H1 (cell line): ENCODE data around the gene SCARF1. TPM values are rescaled to one million over a fixed set of nuclear protein-coding genes. Genes with fewer than 3 reads are reported as not detected.

Experiments
- CHD1 ChIP-seq: IDR thresholded peaks from 2 replicates; pipeline ENCODE4 v1.6.1; 2012; ENCODE audit warnings: low read depth, low read length, improper control_type of control experiment
- CREB1 ChIP-seq: IDR thresholded peaks from 2 replicates; pipeline ENCODE4 v1.6.1; 2012; ENCODE audit warnings: inconsistent platforms
- GTF2F1 ChIP-seq: IDR thresholded peaks from 2 replicates; pipeline ENCODE4 v1.6.1; 2012; ENCODE audit warnings: low read depth, low read length, improper control_type of control experiment, borderline replicate concordance
- JUN ChIP-seq: IDR thresholded peaks from 2 replicates; pipeline ENCODE4 v1.6.1; 2011; ENCODE audit warnings: low read depth, mild to moderate bottlenecking, improper control_type of control experiment, low read length
- SIN3A ChIP-seq, 2 experiments: IDR thresholded peaks in 1 of 2; conservative IDR thresholded peaks in 1 of 2; 2 replicates each; pipeline ENCODE4 v1.6.1; 2011 to 2012; ENCODE audit warnings: low read length in 2 of 2, improper control_type of control experiment in 1 of 2, low read depth in 1 of 2, mild to moderate bottlenecking in 1 of 2
- SP4 ChIP-seq: IDR thresholded peaks from 2 replicates; pipeline ENCODE4 v1.6.1; 2012; ENCODE audit warnings: low read length, inconsistent platforms
- polyA plus RNA-seq, 7 experiments: library from polyadenylated mRNA; depleted of rRNA in 3 of 7; stranded (reverse) in 5 of 7; unstranded in 2 of 7; fragments of >200 nt in 5 of 7; fragments of 200-250 nt in 2 of 7; gene quantifications; 1 replicate in 5 of 7; 2 replicates in 1 of 7; 4 replicates in 1 of 7; pipeline versions ENCODE4 v1.2.1 to v1.2.3, GENCODE V29; 2011 to 2013; ENCODE audit warnings: missing spikeins in 2 of 7, mixed read lengths in 2 of 7
- total RNA-seq: library from RNA; stranded (reverse); fragmentation: NEBNext Ultra II Directional; extraction: Animal tissue kit (Norgen Biotek cat#: 25700); gene quantifications from 2 replicates; pipeline ENCODE4 v1.2.1, GENCODE V29; 2021
- TF ChIP-seq, protein P1 (sequence below): fragments of 300-600 bp; sonication (generic); IDR thresholded peaks from 2 replicates; pipeline ENCODE4 v1.7.1; 2012; ENCODE audit warnings: low read length, moderate library complexity, mild to moderate bottlenecking, inconsistent platforms; ENCODE audit not compliant: insufficient replicate concordance

The SCARF1 gene
- total and polyA plus RNA-seq, 2 of the 8 experiments (the other 6 are each of a cell fraction or from before 2014, with no cell fraction given), result 1.1 to 1.6 TPM

DNA sequence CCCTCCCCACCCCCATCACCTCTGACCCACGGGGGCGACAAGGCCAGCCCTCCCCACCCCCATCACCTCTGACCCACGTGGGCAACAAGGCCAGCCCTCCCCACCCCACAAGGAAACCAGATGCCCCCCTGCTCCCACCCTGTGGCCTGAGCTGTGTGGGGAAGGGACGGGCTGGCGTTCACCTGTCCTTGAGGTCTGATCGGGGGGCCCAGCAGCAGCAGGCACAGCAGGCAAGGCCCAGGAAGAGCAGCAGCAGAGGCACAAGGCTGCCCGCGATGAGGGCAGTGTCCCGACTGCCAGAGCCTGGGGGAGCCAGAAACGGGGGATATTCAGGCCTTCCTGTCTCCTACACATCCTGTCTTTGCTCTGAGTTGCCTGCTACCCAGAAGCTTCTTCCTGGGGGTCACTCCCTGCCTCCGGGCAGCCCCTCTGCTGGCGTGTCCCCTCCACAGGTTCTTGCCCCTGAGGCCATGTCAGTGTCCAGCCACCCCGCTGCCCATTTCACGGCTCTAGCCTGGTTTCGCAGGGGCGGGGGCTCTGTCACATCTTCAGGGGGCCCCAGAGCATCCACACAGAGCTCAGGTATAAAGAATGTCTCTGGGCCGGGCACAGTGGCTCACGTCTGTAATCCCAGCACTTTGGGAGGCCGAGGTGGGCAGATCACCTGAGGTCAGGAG lies 6.8 kb downstream of the SCARF1 start (continued):
- TF ChIP-seq, protein P1, sequence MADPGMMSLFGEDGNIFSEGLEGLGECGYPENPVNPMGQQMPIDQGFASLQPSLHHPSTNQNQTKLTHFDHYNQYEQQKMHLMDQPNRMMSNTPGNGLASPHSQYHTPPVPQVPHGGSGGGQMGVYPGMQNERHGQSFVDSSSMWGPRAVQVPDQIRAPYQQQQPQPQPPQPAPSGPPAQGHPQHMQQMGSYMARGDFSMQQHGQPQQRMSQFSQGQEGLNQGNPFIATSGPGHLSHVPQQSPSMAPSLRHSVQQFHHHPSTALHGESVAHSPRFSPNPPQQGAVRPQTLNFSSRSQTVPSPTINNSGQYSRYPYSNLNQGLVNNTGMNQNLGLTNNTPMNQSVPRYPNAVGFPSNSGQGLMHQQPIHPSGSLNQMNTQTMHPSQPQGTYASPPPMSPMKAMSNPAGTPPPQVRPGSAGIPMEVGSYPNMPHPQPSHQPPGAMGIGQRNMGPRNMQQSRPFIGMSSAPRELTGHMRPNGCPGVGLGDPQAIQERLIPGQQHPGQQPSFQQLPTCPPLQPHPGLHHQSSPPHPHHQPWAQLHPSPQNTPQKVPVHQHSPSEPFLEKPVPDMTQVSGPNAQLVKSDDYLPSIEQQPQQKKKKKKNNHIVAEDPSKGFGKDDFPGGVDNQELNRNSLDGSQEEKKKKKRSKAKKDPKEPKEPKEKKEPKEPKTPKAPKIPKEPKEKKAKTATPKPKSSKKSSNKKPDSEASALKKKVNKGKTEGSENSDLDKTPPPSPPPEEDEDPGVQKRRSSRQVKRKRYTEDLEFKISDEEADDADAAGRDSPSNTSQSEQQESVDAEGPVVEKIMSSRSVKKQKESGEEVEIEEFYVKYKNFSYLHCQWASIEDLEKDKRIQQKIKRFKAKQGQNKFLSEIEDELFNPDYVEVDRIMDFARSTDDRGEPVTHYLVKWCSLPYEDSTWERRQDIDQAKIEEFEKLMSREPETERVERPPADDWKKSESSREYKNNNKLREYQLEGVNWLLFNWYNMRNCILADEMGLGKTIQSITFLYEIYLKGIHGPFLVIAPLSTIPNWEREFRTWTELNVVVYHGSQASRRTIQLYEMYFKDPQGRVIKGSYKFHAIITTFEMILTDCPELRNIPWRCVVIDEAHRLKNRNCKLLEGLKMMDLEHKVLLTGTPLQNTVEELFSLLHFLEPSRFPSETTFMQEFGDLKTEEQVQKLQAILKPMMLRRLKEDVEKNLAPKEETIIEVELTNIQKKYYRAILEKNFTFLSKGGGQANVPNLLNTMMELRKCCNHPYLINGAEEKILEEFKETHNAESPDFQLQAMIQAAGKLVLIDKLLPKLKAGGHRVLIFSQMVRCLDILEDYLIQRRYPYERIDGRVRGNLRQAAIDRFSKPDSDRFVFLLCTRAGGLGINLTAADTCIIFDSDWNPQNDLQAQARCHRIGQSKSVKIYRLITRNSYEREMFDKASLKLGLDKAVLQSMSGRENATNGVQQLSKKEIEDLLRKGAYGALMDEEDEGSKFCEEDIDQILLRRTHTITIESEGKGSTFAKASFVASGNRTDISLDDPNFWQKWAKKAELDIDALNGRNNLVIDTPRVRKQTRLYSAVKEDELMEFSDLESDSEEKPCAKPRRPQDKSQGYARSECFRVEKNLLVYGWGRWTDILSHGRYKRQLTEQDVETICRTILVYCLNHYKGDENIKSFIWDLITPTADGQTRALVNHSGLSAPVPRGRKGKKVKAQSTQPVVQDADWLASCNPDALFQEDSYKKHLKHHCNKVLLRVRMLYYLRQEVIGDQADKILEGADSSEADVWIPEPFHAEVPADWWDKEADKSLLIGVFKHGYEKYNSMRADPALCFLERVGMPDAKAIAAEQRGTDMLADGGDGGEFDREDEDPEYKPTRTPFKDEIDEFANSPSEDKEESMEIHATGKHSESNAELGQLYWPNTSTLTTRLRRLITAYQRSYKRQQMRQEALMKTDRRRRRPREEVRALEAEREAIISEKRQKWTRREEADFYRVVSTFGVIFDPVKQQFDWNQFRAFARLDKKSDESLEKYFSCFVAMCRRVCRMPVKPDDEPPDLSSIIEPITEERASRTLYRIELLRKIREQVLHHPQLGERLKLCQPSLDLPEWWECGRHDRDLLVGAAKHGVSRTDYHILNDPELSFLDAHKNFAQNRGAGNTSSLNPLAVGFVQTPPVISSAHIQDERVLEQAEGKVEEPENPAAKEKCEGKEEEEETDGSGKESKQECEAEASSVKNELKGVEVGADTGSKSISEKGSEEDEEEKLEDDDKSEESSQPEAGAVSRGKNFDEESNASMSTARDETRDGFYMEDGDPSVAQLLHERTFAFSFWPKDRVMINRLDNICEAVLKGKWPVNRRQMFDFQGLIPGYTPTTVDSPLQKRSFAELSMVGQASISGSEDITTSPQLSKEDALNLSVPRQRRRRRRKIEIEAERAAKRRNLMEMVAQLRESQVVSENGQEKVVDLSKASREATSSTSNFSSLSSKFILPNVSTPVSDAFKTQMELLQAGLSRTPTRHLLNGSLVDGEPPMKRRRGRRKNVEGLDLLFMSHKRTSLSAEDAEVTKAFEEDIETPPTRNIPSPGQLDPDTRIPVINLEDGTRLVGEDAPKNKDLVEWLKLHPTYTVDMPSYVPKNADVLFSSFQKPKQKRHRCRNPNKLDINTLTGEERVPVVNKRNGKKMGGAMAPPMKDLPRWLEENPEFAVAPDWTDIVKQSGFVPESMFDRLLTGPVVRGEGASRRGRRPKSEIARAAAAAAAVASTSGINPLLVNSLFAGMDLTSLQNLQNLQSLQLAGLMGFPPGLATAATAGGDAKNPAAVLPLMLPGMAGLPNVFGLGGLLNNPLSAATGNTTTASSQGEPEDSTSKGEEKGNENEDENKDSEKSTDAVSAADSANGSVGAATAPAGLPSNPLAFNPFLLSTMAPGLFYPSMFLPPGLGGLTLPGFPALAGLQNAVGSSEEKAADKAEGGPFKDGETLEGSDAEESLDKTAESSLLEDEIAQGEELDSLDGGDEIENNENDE, result no peak
- no peak for TF ChIP-seq SIN3A (conservative IDR thresholded peaks at IDR 0.05 in 1 of 2, IDR thresholded peaks at IDR 0.05 in 1 of 2; ENCODE audit: low read depth in 1 of 2, low read length in 2 of 2)
- no peak for TF ChIP-seq JUN
- no peak for TF ChIP-seq CHD1
- TF ChIP-seq GTF2F1, result no peak
- TF ChIP-seq SP4, result no peak
- no peak for TF ChIP-seq CREB1
